Keratinocyte (primary cell): ENCODE data around the gene KCNJ6. TPM values are rescaled to one million over a fixed set of nuclear protein-coding genes. Genes with fewer than 3 reads are reported as not detected.
A peak's percentile ranks its signal among the peaks of the same experiment; 100 is the strongest.

ENCODE experiments used
- DNase-seq: peaks from one replicate; pipeline ENCODE4 v3.0.0-alpha.2; 2011; ENCODE audit warnings: low read depth, missing footprints, low spot score
- FAIRE-seq: peaks from 2 replicates; lab custom pipeline; 2011; peaks lifted over from hg19 to GRCh38; lab: Jason Lieb, UNC
- H2AFZ ChIP-seq: 2 replicates; pipeline ENCODE4 v1.6.0; 2012; ENCODE audit warnings: low read length, control low read depth, inconsistent platforms; ENCODE audit not compliant: control insufficient read depth
- H3K27ac ChIP-seq: 2 replicates; pipeline ENCODE4 v1.5.1; 2011; ENCODE audit warnings: low read length; ENCODE audit not compliant: control insufficient read depth, insufficient read depth
- H3K27me3 ChIP-seq: 3 replicates; pipeline ENCODE4 v1.6.0; 2011; ENCODE audit warnings: low read length; ENCODE audit not compliant: control insufficient read depth, insufficient read depth; ENCODE audit errors: extremely low read depth
- H3K36me3 ChIP-seq, 2 experiments: 2 replicates in 1 of 2; 3 replicates in 1 of 2; pipeline ENCODE4 v1.5.1; 2011; ENCODE audit warnings: low read length in 2 of 2, mild to moderate bottlenecking in 1 of 2; ENCODE audit not compliant: control insufficient read depth in 2 of 2, insufficient read depth in 2 of 2; ENCODE audit errors: extremely low read depth in 1 of 2
- H3K4me1 ChIP-seq: 3 replicates; pipeline ENCODE4 v1.5.1; 2011; ENCODE audit warnings: low read length; ENCODE audit not compliant: control insufficient read depth, insufficient read depth; ENCODE audit errors: extremely low read depth
- H3K4me2 ChIP-seq: 3 replicates; pipeline ENCODE4 v1.6.0; 2011; ENCODE audit warnings: low read depth, low read length; ENCODE audit not compliant: control insufficient read depth, insufficient read depth; ENCODE audit errors: extremely low read depth
- H3K4me3 ChIP-seq, 3 experiments: fragments of 200-600 bp in 1 of 3; sonication (generic) in 1 of 3; 2 replicates in 2 of 3; 3 replicates in 1 of 3; pipeline ENCODE4 v1.5.1; 2011 to 2016; ENCODE audit warnings: low read length in 3 of 3, mild to moderate bottlenecking in 3 of 3, control low read depth in 2 of 3, inconsistent platforms in 1 of 3, low read depth in 1 of 3, mixed read lengths in 1 of 3, mixed run types in 1 of 3, moderate library complexity in 1 of 3; ENCODE audit not compliant: control insufficient read depth in 2 of 3, insufficient read depth in 2 of 3; ENCODE audit errors: extremely low read depth in 1 of 3
- H3K79me2 ChIP-seq: 2 replicates; pipeline ENCODE4 v1.6.0; 2012; ENCODE audit warnings: low read length; ENCODE audit not compliant: control insufficient read depth, insufficient read depth
- H3K9ac ChIP-seq: 3 replicates; pipeline ENCODE4 v1.6.0; 2011; ENCODE audit warnings: low read length; ENCODE audit not compliant: control insufficient read depth, insufficient read depth; ENCODE audit errors: extremely low read depth
- H3K9me1 ChIP-seq: 3 replicates; pipeline ENCODE4 v1.6.0; 2011; ENCODE audit warnings: low read length; ENCODE audit not compliant: control insufficient read depth, insufficient read depth; ENCODE audit errors: extremely low read depth
- H3K9me3 ChIP-seq: 2 replicates; pipeline ENCODE4 v1.5.1; 2012; ENCODE audit warnings: low read depth, low read length; ENCODE audit not compliant: control insufficient read depth
- H4K20me1 ChIP-seq: 3 replicates; pipeline ENCODE4 v1.6.0; 2011; ENCODE audit warnings: low read length; ENCODE audit not compliant: control insufficient read depth, insufficient read depth; ENCODE audit errors: extremely low read depth
- CTCF ChIP-seq, 3 experiments: IDR thresholded peaks in 1 of 3; conservative IDR thresholded peaks in 1 of 3; optimal IDR thresholded peaks in 1 of 3; 2 replicates in 2 of 3; 3 replicates in 1 of 3; pipeline versions ENCODE3 to v1.5.1; 2011; ENCODE audit warnings: low read length in 3 of 3, mild to moderate bottlenecking in 3 of 3, moderate library complexity in 2 of 3, control low read depth in 1 of 3, inconsistent platforms in 1 of 3; ENCODE audit not compliant: insufficient read depth in 2 of 3; ENCODE audit errors: extremely low read depth in 1 of 3
- EZH2 ChIP-seq: IDR thresholded peaks from one replicate; pipeline ENCODE4 v1.6.1; 2012; ENCODE audit warnings: inconsistent platforms, mild to moderate bottlenecking, low read length, moderate library complexity
- dilution Hi-C: fragments of 300-500 bp; cut with MboI; formaldehyde crosslinking; loops from one replicate; pipeline ENCODE4 v1.7.0; 2020; ENCODE audit warnings: low sequenced_read_pairs; ENCODE audit not compliant: extremely low pct_ligation_motif_present
- polyA plus RNA-seq, 5 experiments: library from polyadenylated mRNA; depleted of rRNA in 3 of 5; stranded (reverse) in 3 of 5; stranded (forward) in 1 of 5; unstranded in 1 of 5; fragments of >200 nt; gene quantifications; 1 replicate in 1 of 5; 2 replicates in 3 of 5; 3 replicates in 1 of 5; pipeline versions ENCODE4 v1.2.1 to v1.2.3, GENCODE V29; 2011 to 2012; ENCODE audit warnings: missing spikeins in 2 of 5, low read depth in 1 of 5, low replicate concordance in 1 of 5

KCNJ6 gene
- polyA plus RNA-seq, 1 donor (not counting 4 experiments of a cell fraction or from before 2014, with no cell fraction given) = not detected

- Histone ChIP-seq H3K4me1 (peaks cover 23% of the 10 kb centered on the region), H3K9ac (no peak overlapping the region), H2AFZ (no peak overlapping the region), H3K27me3 (peaks cover 2% of the 10 kb centered on the region), H4K20me1 (no peaks in the 10 kb centered on the region), H3K9me1 (no peaks in the 10 kb centered on the region), H3K9me3 (no peaks in the 10 kb centered on the region), H3K79me2 (no peaks in the 10 kb centered on the region), H3K36me3 (no peaks in the 10 kb centered on the region), H3K27ac (no peak overlapping the region), H3K4me3 (no peak overlapping the region), H3K4me2 (no peak overlapping the region)
- dilution Hi-C loops = no loop called here
- TF ChIP-seq CTCF (optimal IDR thresholded peaks at IDR 0.05 in 1 of 3, IDR thresholded peaks at IDR 0.05 in 1 of 3, conservative IDR thresholded peaks at IDR 0.05 in 1 of 3; ENCODE audit: extremely low read depth in 1 of 3, insufficient read depth in 2 of 3, low read length in 3 of 3) (no peak), EZH2 (no peak)
- FAIRE-seq (no peak), DNase-seq (no peak)
Measured at GRCh38 chr21:37759777-37760176, 156.5 kb downstream of the KCNJ6 start.

GRCh38 chr21:37758982-37759381, 157.3 kb downstream of the KCNJ6 start:
- H3K79me2 ChIP-seq = no peaks in the 10 kb centered on the region
- H3K4me3 ChIP-seq = no peak overlapping the region
- H2AFZ ChIP-seq = no peak overlapping the region
- no peaks in the 10 kb centered on the region for H3K9me1 ChIP-seq
- DNase-seq (no peak), FAIRE-seq (peak; percentile 32)
- no peaks in the 10 kb centered on the region for H3K36me3 ChIP-seq
- peaks cover 2% of the 10 kb centered on the region for H3K27me3 ChIP-seq
- dilution Hi-C loops = no loop called here
- no peak overlapping the region for H3K9ac ChIP-seq
- TF ChIP-seq CTCF (optimal IDR thresholded peaks at IDR 0.05 in 1 of 3, IDR thresholded peaks at IDR 0.05 in 1 of 3, conservative IDR thresholded peaks at IDR 0.05 in 1 of 3; ENCODE audit: extremely low read depth in 1 of 3, insufficient read depth in 2 of 3, low read length in 3 of 3) = peak; percentile 89 to 97 (median 90)
- no peak for TF ChIP-seq EZH2
- no peaks in the 10 kb centered on the region for H3K9me3 ChIP-seq
- peaks cover 17% of the 10 kb centered on the region for H3K4me1 ChIP-seq
- no peak overlapping the region for H3K27ac ChIP-seq
- no peaks in the 10 kb centered on the region for H4K20me1 ChIP-seq
- H3K4me2 ChIP-seq = no peak overlapping the region
